ENCODE measurements around the gene CNDP2. TPM values are rescaled to one million over a fixed set of nuclear protein-coding genes. Genes with fewer than 3 reads are reported as not detected.

CNDP2 gene
- total and polyA plus RNA-seq, 9 donors: 27.5 to 82.3 (median 59.5) TPM

DNA sequence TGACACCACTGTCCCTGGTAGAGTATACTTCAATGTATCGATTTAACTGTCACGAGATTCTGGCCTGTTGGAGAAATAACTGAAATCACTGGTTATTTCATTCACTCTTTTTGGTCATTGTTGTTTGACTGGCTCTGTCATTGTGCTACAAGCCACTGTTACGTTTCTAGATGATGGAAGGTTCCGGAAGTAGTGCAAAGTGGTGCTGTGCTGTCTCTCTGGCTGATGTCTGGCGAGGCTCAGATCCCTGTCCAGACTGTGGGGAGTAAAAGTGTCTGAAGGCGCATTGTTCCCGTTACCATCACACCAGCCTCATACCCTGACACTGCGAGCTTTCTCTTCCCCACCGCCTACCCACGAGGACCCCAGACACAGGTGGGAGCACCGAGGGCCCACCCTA lies 49.8 kb downstream of the CNDP2 start:
- Histone ChIP-seq H3K36me3 (ENCODE audit: control insufficient read depth, insufficient read depth, low read length) (no peaks in the 10 kb centered on the region), H3K9me3 (replicated peaks; ENCODE audit: control insufficient read depth, low read depth, low read length) (peaks cover 15% of the 10 kb centered on the region), H3K27me3 (ENCODE audit: control insufficient read depth, insufficient read depth, low read length) (no peaks in the 10 kb centered on the region), H3K27ac (ENCODE audit: low read length) (no peak overlapping the region), H3K4me3 (ENCODE audit: low read length) (no peak overlapping the region), H3K4me1 (ENCODE audit: control insufficient read depth, insufficient read depth, low read length) (peaks cover 18% of the 10 kb centered on the region)
- DNase-seq: no peak
- 95% methylated on average over 7 of the region's 11 CpGs for WGBS (ENCODE audit: insufficient coverage)

- H3K4me3 ChIP-seq (ENCODE audit: low read length): no peak overlapping the region
- H3K4me1 ChIP-seq (ENCODE audit: control insufficient read depth, insufficient read depth, low read length): peaks cover 20% of the 10 kb centered on the region
- DNase-seq: peak; percentile 24
- no peaks in the 10 kb centered on the region for H3K36me3 ChIP-seq (ENCODE audit: control insufficient read depth, insufficient read depth, low read length)
- peaks cover 15% of the 10 kb centered on the region for H3K9me3 ChIP-seq (replicated peaks; ENCODE audit: control insufficient read depth, low read depth, low read length)
- H3K27ac ChIP-seq (ENCODE audit: low read length): peak overlapping the region; percentile 13
- 78% methylated on average over 4 of the region's 9 CpGs for WGBS (ENCODE audit: insufficient coverage)
- H3K27me3 ChIP-seq (ENCODE audit: control insufficient read depth, insufficient read depth, low read length): no peaks in the 10 kb centered on the region
Measured at GRCh38 chr18:74546751-74547530, 50.8 kb downstream of the CNDP2 start.

DNA sequence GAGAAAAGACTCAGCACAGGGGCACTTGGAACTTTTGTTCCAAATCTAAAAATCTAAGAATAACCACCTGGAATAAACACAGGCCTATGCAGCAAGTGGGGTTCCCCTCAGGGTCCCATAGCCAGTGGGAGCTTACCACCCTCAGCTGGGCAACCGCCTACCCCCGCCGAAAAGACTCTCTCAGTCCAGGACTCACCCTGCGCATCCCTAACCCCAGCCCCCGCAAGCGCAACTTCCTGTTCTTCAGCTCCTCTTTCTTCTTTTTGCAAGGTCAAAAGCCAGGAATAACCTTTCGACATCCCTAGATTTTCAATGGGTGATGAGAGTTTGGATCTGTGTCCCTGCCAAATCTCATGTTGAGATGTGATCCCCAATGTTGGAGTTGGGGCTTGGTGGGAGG lies 51.7 kb downstream of the CNDP2 start:
- Histone ChIP-seq H3K27me3 (ENCODE audit: control insufficient read depth, insufficient read depth, low read length) (no peaks in the 10 kb centered on the region), H3K36me3 (ENCODE audit: control insufficient read depth, insufficient read depth, low read length) (no peaks in the 10 kb centered on the region), H3K4me1 (ENCODE audit: control insufficient read depth, insufficient read depth, low read length) (peaks cover 20% of the 10 kb centered on the region), H3K9me3 (replicated peaks; ENCODE audit: control insufficient read depth, low read depth, low read length) (peaks cover 15% of the 10 kb centered on the region), H3K27ac (ENCODE audit: low read length) (no peak overlapping the region), H3K4me3 (ENCODE audit: low read length) (no peak overlapping the region)
- no peak for DNase-seq
- 84% methylated on average over 4 of the region's 7 CpGs for WGBS (ENCODE audit: insufficient coverage)

DNA sequence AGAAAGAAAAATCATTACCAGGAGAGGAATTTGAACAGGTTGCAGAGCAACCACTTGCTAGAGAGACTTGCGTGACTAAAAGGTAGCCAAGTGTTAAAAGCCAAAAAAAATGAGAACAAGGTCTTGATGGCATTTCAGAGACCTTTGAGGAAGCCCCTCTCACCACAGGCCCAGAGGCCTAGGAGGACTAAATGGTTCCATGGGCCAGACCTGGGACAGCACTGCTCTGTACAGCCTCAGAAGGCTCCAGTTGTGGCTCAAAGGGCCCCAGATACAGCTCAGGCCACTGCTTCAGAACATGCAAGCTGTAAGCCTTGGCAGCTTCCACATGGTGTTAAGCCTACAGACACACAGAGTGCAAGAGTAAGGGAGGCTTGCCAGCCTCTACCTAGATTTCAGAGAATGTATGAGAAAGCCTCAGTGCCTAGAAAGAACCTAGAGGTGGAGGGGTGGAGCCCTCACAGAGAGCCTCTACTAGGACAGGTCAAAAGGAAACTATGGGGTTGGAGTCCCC lies 53.5 kb downstream of the CNDP2 start:
- H3K9me3 ChIP-seq (replicated peaks; ENCODE audit: control insufficient read depth, low read depth, low read length): peaks cover 15% of the 10 kb centered on the region
- no peak overlapping the region for H3K27ac ChIP-seq (ENCODE audit: low read length)
- H3K4me1 ChIP-seq (ENCODE audit: control insufficient read depth, insufficient read depth, low read length): peaks cover 20% of the 10 kb centered on the region
- no peaks in the 10 kb centered on the region for H3K36me3 ChIP-seq (ENCODE audit: control insufficient read depth, insufficient read depth, low read length)
- no peak overlapping the region for H3K4me3 ChIP-seq (ENCODE audit: low read length)
- DNase-seq: no peak
- WGBS (ENCODE audit: insufficient coverage): 100% methylated on average over 1 of the region's 1 CpG
- no peaks in the 10 kb centered on the region for H3K27me3 ChIP-seq (ENCODE audit: control insufficient read depth, insufficient read depth, low read length)

DNA sequence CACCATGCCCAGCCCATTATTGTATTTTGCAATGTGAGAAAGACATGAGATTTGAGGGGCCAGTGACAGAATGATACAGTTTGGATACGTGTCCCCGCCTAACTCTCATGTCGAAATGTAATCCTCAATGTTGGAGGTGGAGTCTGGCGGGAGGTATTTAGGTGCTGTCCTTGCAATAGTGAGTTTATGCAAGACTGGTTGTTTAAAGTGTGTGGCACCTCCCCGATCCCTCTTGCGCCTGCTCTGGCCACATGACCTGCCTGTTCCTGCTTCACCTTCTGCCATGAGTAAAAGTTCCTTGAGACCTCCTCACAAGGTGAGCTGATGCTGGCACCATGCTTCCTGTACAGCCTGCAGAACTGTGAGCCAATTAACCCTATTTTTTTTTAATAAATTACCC lies 54.7 kb downstream of the CNDP2 start:
- no peak overlapping the region for H3K27ac ChIP-seq (ENCODE audit: low read length)
- WGBS (ENCODE audit: insufficient coverage): 95% methylated on average over 5 of the region's 6 CpGs
- H3K4me1 ChIP-seq (ENCODE audit: control insufficient read depth, insufficient read depth, low read length): peaks cover 13% of the 10 kb centered on the region

DNA sequence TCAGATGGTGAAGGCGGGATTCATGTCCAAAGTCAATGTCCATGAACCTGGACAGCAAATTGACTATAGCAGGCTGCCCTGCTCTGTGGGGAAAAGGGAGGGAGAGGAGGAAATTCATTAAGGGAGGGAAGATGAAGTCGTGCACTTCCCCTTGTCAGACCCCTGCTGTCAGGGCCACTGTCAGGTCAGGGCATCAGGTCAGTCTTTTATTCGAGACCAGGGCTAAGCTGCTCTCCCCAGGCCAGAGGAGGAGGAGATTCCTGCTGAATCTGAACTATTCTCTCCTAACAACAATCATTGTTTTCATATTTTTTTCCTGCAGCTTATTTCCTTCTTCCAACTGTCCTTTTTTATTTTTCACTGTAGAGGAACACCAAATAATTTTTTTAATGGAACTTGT lies 55.3 kb downstream of the CNDP2 start:
- peaks cover 15% of the 10 kb centered on the region for H3K9me3 ChIP-seq (replicated peaks; ENCODE audit: control insufficient read depth, low read depth, low read length)
- no peak for DNase-seq
- no peaks in the 10 kb centered on the region for H3K27me3 ChIP-seq (ENCODE audit: control insufficient read depth, insufficient read depth, low read length)
- H3K4me1 ChIP-seq (ENCODE audit: control insufficient read depth, insufficient read depth, low read length): peaks cover 9% of the 10 kb centered on the region
- H3K27ac ChIP-seq (ENCODE audit: low read length): no peak overlapping the region
- 0% methylated on average over 1 of the region's 3 CpGs for WGBS (ENCODE audit: insufficient coverage)
- no peaks in the 10 kb centered on the region for H3K36me3 ChIP-seq (ENCODE audit: control insufficient read depth, insufficient read depth, low read length)
- no peak overlapping the region for H3K4me3 ChIP-seq (ENCODE audit: low read length)

More for the DNA sequence above, 54.7 kb downstream of the CNDP2 start:
- DNase-seq: no peak
- no peaks in the 10 kb centered on the region for H3K27me3 ChIP-seq (ENCODE audit: control insufficient read depth, insufficient read depth, low read length)
- H3K36me3 ChIP-seq (ENCODE audit: control insufficient read depth, insufficient read depth, low read length): no peaks in the 10 kb centered on the region
- no peak overlapping the region for H3K4me3 ChIP-seq (ENCODE audit: low read length)
- peaks cover 15% of the 10 kb centered on the region for H3K9me3 ChIP-seq (replicated peaks; ENCODE audit: control insufficient read depth, low read depth, low read length)

DNA sequence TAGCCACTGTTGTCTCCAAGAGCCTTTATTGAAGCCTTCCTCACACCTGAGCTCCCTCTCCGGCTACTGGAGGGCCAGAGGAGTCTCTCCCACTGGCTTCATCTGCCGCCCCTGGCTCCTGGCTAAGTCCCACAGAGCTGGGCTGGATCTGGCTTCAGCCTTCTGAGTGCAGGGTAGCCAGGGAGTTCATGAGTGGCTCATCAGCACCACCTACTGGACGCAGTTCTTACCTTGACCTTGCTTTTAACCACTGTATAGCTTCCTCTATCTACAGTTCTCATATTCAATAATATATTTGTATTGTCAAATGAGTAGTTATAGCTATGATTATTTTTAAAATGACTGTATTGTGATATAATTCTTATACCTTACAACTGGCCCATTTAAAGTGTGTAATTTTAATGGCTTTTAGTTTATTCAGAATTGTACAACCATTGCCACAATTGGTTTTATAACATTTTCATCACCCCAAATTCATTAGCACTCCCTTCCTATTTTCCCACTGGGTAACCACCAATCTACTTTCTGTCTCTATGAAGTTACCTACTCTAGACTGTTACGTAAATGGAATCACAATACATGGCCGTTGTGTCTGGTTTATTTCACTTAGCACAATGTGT lies 55.9 kb downstream of the CNDP2 start:
- Histone ChIP-seq H3K27ac (ENCODE audit: low read length) (no peak overlapping the region), H3K4me1 (ENCODE audit: control insufficient read depth, insufficient read depth, low read length) (peaks cover 5% of the 10 kb centered on the region), H3K27me3 (ENCODE audit: control insufficient read depth, insufficient read depth, low read length) (no peaks in the 10 kb centered on the region), H3K9me3 (replicated peaks; ENCODE audit: control insufficient read depth, low read depth, low read length) (peaks cover 15% of the 10 kb centered on the region), H3K4me3 (ENCODE audit: low read length) (no peak overlapping the region), H3K36me3 (ENCODE audit: control insufficient read depth, insufficient read depth, low read length) (no peaks in the 10 kb centered on the region)
- WGBS (ENCODE audit: insufficient coverage): 17% methylated on average over 2 of the region's 5 CpGs
- peak; percentile 92 for DNase-seq

DNA sequence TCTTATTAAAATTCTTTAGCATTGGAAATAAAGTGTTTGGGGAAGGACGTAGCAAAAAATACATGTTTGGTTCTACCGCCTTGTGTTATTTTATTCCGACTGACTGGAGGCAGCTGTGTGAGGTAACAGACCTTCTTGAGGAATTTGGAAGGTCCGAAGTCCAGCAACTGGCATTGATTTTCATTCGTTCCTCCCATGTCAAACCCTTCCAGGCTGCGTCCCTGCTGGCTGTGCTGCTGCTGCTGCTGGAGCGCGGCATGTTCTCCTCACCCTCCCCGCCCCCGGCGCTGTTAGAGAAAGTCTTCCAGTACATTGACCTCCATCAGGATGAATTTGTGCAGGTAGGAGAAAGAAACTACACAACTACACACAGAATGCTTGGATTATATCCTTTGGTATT lies 60.0 kb downstream of the CNDP2 start:
- DNase-seq: no peak
- peaks cover 2% of the 10 kb centered on the region for H3K4me1 ChIP-seq (ENCODE audit: control insufficient read depth, insufficient read depth, low read length)
- H3K27ac ChIP-seq (ENCODE audit: low read length): no peak overlapping the region
- no peaks in the 10 kb centered on the region for H3K36me3 ChIP-seq (ENCODE audit: control insufficient read depth, insufficient read depth, low read length)
- H3K4me3 ChIP-seq (ENCODE audit: low read length): no peak overlapping the region
- H3K9me3 ChIP-seq (replicated peaks; ENCODE audit: control insufficient read depth, low read depth, low read length): no peaks in the 10 kb centered on the region
- WGBS (ENCODE audit: insufficient coverage): 100% methylated on average over 1 of the region's 11 CpGs
- H3K27me3 ChIP-seq (ENCODE audit: control insufficient read depth, insufficient read depth, low read length): no peaks in the 10 kb centered on the region

DNA sequence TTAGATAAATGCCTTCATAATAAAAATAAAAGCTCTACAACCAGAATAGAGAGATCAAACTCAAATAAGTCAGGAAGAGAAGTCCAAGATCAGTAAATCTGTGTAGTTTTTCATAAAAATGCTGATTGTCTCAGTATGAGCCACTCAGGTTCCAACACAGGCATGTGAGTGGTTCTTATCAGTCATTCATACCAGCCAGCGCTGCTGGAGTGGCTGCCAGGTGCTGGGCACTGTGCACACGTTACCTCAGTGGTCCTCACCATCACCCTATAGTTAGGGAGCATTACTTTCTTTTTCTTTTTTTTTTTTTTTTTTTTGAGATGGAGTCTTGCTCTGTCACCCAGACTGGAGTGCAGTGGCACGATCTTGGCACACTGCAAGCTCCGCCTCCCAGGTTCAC lies 61.9 kb downstream of the CNDP2 start:
- Histone ChIP-seq H3K9me3 (replicated peaks; ENCODE audit: control insufficient read depth, low read depth, low read length) (no peaks in the 10 kb centered on the region), H3K27me3 (ENCODE audit: control insufficient read depth, insufficient read depth, low read length) (no peaks in the 10 kb centered on the region), H3K27ac (ENCODE audit: low read length) (no peak overlapping the region), H3K4me3 (ENCODE audit: low read length) (no peak overlapping the region), H3K4me1 (ENCODE audit: control insufficient read depth, insufficient read depth, low read length) (no peaks in the 10 kb centered on the region), H3K36me3 (ENCODE audit: control insufficient read depth, insufficient read depth, low read length) (no peaks in the 10 kb centered on the region)
- DNase-seq: no peak
- WGBS (ENCODE audit: insufficient coverage): 100% methylated on average over 1 of the region's 4 CpGs

DNA sequence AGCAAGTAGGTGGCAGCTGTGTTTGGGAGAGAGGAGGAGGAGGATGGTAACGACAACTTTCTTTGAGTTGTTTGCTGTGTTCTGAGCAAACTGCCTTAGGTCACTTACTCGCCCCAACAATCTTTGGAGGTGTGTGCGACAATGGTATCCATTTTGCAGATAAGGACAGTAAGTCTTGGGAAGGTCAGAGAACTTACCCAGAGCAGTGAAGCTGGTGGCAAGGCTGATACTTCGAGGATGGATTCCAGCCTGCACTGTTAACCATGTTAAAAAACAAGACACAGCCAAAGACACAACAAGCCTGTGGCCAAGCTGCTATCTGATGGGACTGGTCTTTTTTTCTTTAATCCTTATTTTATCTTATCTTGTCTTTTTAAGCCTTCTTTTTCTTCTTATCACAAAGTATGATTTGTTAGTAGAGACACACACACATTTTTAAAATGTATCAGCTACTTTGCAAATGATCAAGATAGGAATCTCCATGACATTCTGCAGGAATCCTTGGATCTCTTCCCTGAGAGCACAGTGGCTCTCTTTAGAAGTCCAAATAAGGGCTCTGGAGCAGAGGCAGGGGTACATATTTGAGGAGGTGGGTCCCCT lies 66.1 kb downstream of the CNDP2 start:
- no peak overlapping the region for H3K27ac ChIP-seq (ENCODE audit: low read length)
- DNase-seq: no peak
- no peaks in the 10 kb centered on the region for H3K9me3 ChIP-seq (replicated peaks; ENCODE audit: control insufficient read depth, low read depth, low read length)
- H3K27me3 ChIP-seq (ENCODE audit: control insufficient read depth, insufficient read depth, low read length): no peaks in the 10 kb centered on the region
- no peaks in the 10 kb centered on the region for H3K36me3 ChIP-seq (ENCODE audit: control insufficient read depth, insufficient read depth, low read length)
- no peak overlapping the region for H3K4me3 ChIP-seq (ENCODE audit: low read length)
- no peaks in the 10 kb centered on the region for H3K4me1 ChIP-seq (ENCODE audit: control insufficient read depth, insufficient read depth, low read length)
- WGBS (ENCODE audit: insufficient coverage): 90% methylated on average over 3 of the region's 4 CpGs
